Uterus (tissue), 2 donors: ENCODE data around the gene SERPINA4.

Source experiments
- POLR2A ChIP-seq, 2 donors: fragments of 450-650 bp; IDR thresholded peaks; one replicate each; pipeline ENCODE4 v1.6.1; 2016; ENCODE audit warnings: antibody characterized with exemption in 2 of 2, mild to moderate bottlenecking in 1 of 2, moderate library complexity in 1 of 2
- TF ChIP-seq, protein P1 (sequence below), 4 experiments: fragments of 200-600 bp in 2 of 4; fragments of 450-650 bp in 2 of 4; sonication (generic) in 2 of 4; IDR thresholded peaks; one replicate each; pipeline ENCODE4 v1.5.1; 2016 to 2019; ENCODE audit warnings: antibody characterized with exemption in 4 of 4, mild to moderate bottlenecking in 2 of 4, moderate library complexity in 1 of 4

DNA sequence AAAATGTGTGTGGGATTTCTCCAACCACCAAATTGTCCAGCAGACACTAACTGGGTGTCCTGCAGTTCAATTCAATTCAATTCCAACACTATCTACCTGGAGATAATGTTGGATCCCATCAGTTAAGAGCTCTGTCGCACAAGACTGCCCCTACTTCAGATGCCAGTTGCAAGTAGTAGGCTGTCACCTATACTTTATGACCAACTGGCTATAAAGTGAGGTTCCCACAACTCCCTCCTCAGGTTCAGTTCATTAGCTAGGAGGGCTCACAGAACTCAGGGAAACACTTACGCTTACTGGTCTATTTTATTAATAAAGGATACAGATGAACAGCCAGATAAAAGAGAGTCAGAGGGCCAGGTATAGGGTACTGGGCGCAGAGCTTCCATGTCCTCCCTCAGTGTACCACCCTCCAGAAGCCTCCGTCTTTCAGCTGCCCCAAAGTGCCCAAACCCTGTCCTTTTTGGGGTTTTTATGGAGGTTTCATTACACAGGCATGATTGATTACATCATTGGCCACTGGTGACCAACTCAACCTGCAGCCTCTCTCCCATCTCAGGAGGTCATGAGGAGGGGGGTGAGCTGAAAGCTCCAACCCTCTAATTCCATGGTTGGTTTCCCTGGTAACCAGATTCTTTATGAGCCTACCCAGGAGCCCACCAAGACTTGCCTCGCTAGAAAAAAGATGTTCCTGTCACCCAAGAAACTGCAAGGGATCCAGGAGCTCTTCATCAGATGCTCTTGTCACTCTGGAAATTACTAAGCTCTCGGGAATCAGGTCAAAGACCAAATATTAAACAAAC is 12.4 kb downstream of the SERPINA4 start:
- TF ChIP-seq, protein P1, sequence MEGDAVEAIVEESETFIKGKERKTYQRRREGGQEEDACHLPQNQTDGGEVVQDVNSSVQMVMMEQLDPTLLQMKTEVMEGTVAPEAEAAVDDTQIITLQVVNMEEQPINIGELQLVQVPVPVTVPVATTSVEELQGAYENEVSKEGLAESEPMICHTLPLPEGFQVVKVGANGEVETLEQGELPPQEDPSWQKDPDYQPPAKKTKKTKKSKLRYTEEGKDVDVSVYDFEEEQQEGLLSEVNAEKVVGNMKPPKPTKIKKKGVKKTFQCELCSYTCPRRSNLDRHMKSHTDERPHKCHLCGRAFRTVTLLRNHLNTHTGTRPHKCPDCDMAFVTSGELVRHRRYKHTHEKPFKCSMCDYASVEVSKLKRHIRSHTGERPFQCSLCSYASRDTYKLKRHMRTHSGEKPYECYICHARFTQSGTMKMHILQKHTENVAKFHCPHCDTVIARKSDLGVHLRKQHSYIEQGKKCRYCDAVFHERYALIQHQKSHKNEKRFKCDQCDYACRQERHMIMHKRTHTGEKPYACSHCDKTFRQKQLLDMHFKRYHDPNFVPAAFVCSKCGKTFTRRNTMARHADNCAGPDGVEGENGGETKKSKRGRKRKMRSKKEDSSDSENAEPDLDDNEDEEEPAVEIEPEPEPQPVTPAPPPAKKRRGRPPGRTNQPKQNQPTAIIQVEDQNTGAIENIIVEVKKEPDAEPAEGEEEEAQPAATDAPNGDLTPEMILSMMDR (IDR thresholded peaks at IDR 0.05), result no peak
- TF ChIP-seq POLR2A (IDR thresholded peaks at IDR 0.05), result no peak
